NCI-H345 (cell line): ENCODE measurements around the gene NGFR.

Experiments
- DNase-seq: peaks from one replicate; lab custom pipeline; 2025; lab: John Stamatoyannopoulos, UW

The NGFR gene, protein sequence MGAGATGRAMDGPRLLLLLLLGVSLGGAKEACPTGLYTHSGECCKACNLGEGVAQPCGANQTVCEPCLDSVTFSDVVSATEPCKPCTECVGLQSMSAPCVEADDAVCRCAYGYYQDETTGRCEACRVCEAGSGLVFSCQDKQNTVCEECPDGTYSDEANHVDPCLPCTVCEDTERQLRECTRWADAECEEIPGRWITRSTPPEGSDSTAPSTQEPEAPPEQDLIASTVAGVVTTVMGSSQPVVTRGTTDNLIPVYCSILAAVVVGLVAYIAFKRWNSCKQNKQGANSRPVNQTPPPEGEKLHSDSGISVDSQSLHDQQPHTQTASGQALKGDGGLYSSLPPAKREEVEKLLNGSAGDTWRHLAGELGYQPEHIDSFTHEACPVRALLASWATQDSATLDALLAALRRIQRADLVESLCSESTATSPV

DNA sequence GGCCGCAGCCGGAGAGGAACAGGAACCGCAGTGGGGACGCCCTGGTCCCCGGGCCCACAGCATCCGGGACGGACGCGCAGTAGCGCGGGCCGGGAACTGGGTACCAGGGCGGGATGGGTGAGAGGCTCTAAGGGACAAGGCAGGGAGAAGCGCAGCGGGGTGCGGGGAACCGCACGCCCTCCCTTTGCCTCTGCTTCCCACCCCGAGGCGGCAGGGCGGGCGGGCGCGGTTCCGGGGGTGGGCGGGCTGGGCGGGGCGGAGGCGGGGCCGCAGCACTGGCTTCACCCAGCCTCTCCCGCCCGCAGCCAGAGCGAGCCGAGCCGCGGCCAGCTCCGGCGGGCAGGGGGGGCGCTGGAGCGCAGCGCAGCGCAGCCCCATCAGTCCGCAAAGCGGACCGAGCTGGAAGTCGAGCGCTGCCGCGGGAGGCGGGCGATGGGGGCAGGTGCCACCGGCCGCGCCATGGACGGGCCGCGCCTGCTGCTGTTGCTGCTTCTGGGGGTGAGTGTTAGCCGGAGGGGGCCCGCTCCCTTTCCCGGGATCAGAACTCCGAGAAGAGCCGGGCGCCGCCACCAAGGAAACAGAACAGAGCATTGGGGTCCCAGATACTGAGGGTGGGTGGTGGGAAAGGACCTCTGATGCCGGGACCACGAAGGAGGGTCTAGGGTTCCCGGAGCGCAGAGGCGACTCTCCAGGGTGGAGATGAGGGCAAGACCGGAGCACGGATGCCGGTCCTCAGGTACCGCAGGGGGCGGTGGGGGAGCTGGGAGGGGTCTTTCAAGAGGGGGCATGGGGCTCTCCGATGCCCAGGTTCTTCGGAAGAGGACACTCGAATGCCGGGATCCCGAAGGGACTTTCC lies at the start of gene NGFR:
NGFR (plus strand) TSS at position 308 of the 856 bp plus-strand sequence; CDS start at position 433, 125 bp downstream.
- peak; percentile 36 for DNase-seq

DNA sequence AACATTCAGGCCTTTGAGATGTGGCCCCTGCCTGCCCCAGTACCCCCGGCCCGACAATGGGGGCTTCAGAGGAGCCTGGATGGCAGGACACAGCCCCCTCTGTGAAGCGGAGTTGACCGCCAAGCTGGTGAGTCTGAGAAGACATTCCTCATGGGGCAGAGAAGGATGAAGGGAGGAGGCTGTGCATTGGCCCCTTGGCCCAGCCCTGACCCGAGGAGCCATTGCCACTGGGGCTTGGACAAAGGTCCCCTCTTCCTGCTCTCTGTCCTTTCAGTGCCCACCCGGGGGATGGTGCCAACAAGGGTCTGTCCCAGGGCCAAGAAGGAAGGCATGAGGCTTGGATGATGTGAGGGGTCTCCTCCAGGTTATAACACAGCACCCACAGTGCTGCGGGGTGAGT lies 49.5 kb upstream of the NGFR start:
- no peak for DNase-seq

DNA sequence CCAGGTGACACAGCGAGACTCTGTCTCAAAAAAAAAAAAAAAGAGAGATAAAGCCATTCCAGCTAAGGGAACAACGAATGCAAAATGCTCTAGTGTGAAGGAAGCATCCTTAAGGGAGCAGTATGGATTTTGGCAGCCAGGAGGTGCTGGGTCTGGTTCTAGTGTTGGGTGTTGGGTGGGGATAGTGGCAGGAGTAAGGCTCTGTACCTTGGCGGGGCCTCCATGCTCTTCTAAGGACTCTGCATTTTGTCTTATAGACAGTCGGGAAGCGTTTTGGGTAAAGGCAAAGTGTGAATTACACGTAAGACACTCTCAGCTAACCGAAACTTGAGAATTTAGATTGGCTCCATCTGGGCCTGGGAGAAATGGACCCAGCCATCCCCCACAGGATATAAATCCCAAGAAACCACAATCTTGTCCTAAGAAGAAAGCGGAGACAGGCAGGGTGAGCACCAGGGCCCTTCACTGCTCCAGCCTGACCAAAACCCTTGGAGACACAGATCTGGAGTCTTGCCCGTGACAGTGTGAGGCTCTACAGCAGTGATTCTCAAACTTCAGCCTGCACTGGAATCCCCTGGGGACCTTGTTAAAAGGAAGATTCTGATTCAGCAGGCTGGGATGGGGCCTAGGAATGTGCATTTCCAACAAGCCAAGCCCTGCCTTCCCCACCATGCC lies 47.3 kb upstream of the NGFR start:
- no peak for DNase-seq

DNA sequence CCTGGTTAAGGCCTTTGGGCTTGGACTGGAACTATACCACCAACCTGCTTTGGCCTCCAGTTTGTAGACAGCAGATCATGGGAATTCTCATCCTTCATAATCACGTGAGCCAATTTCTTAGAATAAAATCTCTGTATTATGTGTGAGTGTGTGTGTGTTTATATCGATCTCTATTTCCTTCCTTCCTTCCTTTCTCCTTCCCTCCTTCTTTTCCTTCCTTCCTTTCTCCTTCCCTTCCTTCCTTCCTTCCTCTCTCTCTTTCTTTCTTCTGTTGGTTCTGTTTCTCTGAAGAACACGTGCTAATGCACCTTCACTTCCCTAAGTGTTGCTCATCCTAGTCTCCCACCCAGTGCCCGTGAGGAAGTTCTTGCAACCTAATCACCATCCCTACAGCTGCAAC lies 44.9 kb upstream of the NGFR start:
- DNase-seq, result no peak

DNA sequence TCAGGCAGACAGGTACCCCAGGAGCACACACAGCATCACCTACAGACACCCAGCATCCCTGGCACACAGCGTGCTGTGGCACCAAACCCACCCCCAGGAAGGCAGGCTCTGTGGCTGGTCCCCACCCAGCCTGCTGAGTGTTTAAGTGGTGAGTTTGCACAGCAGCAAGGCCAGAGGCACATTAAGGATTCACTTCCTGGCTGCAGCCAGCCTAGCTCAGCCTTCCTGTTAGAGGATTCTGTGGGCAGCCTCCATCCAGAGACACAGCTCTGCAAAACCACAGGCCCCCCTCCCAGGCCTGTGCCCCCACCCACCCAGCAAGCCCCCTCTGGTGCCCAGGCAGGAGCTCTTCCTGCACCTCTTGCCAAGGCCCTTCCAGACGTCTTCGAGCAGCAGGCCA lies 44.4 kb upstream of the NGFR start:
- DNase-seq, result no peak

DNA sequence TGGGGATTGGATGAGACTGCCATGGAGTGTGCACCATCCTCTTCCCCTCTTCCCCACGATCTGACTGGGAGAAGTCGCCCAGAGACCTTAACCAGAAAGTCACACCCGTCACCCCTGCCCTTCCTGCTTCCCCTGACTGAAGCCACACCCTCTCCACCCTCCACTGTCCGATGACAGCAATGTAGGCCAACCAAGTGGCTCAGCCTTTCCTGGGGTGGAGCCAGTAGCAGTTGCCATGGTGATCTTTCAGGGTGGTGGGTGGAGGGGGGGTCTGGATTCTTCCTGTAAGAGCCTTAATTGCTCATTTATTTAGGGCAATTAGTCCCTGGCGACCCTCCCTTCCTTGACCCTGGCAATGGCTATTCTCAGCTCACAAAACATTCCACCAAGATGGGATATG lies 42.9 kb upstream of the NGFR start:
- DNase-seq, result no peak

DNA sequence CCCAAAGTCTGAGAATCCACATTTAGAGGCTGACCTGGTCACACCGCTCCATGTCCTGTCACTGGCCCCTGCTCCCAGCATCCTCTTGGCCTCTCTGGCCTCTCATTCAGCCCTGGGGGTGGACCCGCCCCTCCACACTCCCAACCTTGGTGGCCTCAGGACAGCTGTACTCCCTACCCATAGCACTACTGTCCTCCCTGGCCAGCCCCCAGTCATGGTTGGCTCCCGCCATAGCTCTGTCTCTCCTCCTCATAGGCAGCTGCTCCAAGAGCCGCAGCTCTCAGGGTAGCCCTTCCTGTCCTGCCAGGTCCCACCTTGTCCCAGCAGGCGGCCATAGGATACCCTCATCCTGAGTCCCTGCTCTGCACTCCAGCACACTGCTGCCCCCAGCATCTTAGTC lies 42.4 kb upstream of the NGFR start:
- DNase-seq, result no peak

DNA sequence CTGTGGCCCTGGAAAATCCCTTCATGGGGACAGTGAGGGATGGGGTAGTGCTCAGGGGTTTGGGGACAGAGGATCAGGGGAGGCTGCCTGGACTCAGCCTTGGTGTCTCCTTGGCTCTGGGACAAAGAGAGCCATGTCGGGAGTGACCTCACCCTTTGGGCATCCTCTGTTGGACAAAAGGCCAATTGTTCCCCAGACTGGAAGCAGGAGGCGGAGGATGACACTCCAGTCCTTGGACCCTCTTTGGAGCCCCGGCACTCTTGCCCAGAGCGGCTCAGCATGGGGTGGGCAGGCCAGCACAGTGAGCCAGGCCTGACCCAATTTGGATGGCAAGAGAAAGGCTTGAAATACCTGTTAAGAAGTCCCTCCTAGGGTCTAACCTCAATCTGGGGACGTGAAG lies 41.0 kb upstream of the NGFR start:
- no peak for DNase-seq

DNA sequence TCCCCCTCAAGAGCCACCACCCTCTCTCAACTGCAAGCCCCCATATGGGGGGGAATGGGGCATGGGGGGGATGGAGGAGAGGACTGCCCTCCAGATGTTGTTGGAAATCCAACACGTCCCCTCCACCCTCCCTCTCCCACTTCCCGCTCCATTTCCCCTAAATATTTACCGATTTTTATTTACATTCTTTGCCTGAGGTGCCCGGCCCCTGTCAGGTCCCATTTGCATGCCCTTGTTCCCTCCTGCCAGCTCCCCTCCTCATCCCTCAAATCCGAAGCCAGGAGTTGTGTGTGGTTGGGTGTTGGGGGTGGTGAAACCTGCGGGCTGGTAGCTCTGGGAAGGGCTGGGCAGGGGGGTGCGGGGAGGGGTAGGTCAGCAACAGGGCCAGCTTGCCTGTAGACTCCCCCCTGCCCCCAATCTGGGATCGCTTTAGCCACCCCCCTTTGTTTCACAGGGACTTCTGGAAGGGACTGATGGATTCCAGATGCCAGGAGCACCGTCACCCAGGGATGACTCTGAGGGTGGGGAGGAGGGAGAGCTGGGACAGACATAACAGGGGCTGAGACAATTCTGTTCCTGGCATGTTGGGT lies 39.7 kb upstream of the NGFR start:
- no peak for DNase-seq

DNA sequence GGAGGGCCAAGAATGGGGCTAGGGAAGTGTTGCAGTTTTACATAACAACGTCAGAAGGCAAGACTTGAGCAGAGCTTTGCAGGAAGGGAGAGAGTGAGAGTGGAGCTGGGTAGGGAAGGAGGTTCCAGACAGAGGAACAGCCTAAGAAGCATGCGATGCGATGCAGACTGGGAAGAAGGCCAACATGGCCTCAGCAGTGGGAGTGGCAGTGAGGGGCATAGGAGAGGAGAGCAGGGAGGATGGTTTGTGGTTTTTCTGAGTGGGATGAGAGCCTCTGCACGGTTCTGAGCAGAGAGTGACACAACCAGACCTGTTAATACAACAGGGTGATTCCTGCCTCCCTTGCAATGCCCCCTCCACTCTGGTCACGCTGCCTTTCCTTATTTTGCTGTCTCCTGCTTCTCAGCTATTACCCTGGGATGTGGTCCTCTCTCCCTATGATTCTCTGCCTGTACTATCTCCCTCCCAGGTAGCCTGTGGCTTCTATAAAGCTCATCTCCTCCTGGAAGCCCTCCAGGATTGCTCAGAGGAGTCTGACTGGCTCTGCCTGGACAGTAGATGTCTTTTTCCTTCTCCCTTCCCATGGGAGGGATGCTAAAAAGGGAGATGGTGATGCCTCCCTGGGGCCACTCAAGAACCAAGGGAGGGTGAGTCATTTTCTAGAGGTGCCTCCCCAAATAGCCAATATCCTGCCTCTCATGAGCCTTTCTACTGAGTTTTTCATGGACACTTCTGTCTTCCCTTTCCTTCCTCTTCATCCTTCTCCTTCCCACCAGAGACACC lies 38.7 kb upstream of the NGFR start:
- no peak for DNase-seq

DNA sequence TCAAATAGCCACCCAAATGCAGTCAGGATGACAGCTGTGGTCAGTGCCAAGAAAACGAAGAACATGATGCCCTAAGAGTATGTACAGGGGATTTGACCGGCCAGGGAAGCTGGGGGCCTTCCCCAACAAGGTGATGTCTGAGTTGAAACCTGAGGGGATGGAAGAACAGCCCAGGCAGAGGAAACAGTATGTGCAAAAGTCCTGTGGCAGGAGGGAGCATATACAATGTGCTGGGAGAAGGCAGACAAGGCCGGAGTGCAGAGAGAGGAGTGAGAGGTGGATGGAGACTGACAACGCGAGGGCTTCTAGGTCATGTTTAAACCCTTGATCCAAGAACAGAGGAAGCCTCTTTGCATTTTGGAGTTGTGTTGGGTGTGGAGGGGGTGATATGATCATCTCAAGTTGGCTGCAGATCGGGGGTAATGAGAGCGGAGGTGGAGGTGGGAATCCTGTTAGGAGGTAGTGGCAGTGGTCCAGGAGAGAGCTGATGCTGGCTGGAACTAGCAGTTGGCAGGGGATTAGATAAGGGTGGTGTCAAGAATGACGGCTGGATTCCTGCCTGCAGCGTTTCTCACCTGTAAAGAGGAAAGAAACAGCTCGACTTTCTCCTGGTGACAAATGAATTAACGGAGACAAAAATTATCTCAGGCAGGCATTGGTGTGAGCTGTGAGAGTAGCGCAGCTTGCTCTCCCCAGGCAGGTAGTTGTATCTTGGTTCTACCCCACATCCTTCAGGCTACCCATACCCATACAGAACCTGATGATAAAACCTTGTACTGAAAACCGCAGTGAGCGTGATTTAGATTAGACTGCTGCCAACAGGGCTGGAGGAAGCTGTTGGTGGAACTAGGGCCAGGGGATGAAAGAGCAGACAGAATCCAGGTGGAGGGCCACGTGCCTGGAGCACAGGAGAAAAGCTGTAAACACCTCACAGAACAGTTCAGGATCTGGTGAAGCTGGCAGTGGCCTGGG lies 37.2 kb upstream of the NGFR start:
- DNase-seq, result no peak

DNA sequence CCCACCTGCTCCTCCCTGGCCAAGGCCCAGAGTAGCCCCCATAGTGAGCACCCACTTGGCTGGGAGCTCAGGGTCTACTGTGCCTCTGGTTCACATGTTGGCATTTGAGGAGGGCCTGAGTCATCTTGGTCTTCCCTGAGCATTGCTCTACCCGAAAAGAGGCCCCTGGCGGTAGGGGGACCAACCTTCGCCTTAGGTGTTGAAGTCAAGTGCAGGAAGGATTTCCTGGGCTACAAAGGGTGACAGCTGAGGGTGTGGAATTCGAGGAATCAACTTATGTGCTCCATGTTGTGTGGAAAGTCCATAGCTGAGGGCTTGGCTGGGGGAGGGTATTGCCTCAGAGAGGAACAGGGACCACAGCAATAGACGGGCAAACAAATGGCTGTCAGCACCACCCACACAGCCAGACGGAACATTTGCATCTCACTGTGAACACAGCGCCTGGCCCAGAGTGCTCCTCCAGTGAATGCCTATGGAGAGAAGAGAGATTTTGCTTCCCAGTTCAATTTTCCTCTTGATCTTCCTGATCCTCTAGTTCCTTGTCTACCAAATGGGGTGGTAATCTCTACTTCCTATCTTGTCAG lies 35.6 kb upstream of the NGFR start:
- DNase-seq, result no peak

DNA sequence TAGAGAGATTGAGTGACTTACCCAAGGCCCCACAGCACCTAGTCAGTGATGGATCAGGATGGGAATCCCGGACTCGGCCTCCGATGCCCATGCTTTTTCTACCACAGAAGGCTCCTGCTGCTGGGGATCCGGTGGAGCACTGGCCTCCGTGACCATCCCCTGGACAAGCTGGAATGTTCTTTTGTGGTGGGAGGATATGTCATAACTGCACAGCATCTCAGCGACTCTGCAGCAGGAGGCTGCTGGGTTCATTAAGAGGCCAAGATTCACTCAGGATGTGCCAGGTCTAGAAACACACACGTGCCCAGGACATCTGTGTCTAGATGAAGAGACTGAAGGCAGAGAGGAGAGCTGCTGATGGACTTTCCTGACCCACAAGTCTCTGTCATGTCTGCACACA lies 34.7 kb upstream of the NGFR start:
- no peak for DNase-seq

DNA sequence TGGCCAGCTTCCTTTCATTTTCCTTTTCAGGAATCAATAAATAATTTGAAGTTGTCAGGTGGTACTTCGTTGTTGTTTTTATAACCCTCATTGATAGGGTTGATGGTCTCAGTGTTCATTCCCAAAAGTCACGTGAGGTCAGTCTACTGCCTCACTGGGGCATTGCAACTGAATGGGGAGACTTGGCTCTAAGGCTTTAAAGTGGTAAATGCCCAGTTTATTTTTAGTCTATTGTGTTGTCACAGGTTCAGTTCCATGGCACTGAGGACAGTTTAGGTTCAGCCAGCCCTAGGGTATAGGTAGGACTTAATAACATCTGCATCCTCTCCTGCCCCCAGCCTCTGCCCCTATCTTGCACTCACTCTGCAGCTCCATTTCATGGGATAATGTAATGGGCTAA lies 33.5 kb upstream of the NGFR start:
- no peak for DNase-seq

DNA sequence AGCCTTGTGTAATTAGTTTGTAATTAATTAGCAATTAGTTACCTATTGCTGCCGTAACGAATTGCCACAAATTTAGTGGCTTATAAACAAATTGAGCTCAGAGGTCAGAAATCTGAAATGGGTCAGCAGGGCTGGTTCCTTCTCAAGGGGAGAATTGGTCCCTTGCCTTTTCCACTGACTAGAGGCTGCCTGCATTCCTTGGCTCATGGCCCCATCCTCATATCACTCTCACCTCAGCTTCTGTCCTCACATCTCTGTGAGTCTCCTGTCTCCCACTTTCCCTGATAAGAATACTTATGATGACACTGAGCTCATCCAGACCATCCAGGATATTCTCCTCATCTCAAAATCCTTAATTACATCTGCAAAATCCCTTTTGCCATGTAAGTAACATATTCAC lies 31.0 kb upstream of the NGFR start:
- DNase-seq, result no peak

DNA sequence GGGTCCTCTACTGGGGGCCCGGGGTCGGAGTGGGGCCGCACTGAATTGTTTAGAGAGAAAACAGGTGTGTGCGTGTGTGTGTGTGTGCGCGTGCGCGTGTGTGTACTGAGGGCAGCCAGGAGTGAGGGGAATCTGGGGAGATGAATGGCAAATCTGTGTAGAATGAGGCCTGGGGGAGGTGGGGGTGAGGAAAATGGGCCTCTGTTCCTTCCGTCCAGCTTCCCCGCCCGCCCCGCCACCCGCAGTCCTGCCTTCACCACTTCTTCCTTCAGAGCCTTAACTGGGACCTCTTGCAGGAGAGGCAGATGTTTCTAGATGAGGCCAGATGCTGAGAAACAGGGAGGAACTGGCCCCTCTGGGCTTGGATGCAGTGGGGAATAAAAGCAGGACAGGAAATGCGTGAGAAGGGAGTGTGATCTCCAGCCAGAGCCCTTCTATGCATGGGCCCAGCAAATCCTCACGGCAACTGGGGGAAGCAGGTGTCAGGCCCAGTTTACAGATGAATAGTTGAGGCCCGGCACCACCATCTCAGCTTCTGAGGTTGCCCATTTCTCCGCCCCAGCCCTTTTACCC lies 29.7 kb upstream of the NGFR start:
- DNase-seq, result no peak

DNA sequence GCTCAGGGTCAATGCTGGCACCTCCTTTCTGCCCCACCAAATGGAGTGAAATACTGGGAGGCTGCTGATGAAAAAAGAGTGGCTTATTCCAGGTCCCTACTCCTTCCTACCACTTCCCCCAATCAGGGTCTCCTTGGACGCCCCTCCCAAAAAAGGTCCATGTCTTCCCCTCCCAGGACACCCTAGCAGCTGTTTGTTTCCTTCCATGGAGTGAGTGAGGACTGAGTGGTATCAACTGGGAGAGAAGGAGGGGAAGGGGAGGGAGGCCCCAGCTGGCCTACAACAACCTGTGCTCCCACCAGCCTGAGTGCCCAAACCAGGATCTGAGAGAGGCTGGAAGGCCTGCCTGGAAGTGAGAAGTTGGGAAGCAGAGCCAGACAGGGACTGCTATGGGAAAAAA lies 28.7 kb upstream of the NGFR start:
- DNase-seq, result no peak

DNA sequence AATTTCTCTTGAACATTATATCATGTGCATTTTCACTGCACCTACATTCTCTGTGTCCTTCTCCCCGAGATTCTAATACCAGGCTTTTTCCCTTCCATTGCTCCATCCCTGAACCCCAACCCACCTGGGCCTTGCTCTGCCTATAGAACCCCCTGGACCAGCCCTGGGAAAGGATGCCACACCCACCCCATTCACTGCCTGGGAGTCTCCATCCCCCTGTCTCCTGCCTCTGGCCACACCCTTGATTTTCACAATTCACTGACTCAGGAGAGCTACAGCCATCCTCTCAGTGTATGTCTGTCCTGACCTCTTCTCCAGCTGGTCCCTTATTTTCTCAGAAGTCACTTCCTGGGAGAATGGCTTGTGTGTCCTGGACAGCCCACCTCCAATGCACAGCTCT lies 27.9 kb upstream of the NGFR start:
- DNase-seq, result no peak

DNA sequence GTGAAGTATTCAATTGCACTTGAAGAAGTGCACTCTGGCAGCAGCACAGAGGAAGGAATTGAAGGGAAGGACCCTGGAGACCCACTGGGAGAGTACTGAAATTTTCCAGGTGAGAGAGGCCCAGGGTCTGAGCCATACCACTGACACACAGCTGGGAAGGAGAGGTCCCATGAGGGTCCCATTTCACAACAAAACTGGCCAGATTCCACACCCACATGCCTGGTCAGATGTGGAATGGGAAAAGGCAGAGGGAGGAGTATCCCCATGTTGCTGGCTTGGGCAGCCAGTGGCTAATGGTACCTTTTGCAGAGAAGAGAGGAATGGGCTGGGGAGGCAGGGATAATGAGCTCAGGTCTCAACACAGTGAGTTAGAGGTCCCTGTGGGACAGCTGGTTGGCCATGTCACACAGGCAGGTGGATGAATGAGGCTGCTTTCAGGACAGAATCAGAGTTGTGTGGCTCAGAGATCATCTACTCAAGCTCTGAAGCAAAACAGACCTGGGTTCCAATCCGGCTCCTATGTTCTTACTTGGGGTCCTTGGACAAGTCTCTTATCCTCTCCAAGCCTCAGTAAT lies 26.2 kb upstream of the NGFR start:
- DNase-seq, result no peak
